Activated B cell treated with CpG ODN at 0.5 μM for 24 hours (primary cell): ENCODE data around the gene COG2. TPM values are rescaled to one million over a fixed set of nuclear protein-coding genes. Genes with fewer than 3 reads are reported as not detected.

Experiments used
- ATAC-seq: fragments of 200-7000 bp; cut with Tn5 transposase; one replicate; pipeline ENCODE4 v1.10.0; 2021; ENCODE audit warnings: low read depth, mild to moderate bottlenecking, moderate library complexity
- CTCF ChIA-PET: fragments of 350-600 bp; sonication (Branson Sonifier 250); formaldehyde crosslinking; loops from one replicate; lab custom pipeline; 2021; ENCODE audit warnings: antibody characterized with exemption; lab: Charles Lee
- POLR2A ChIA-PET: fragments of 350-600 bp; sonication (Branson Sonifier 250); formaldehyde crosslinking; loops from one replicate; lab custom pipeline; 2021; ENCODE audit warnings: antibody characterized with exemption; lab: Charles Lee
- DNase-seq: peaks from one replicate; pipeline ENCODE4 v3.0.0; 2022
- H3K27ac Mint-ChIP-seq: one replicate; pipeline ENCODE4 v1.8.0; 2020; ENCODE audit warnings: mixed read lengths
- H3K27me3 Mint-ChIP-seq: one replicate; pipeline ENCODE4 v1.8.0; 2021; ENCODE audit warnings: mixed read lengths
- H3K36me3 Mint-ChIP-seq: one replicate; pipeline ENCODE4 v1.8.0; 2021; ENCODE audit warnings: low read depth, mixed read lengths
- H3K4me1 Mint-ChIP-seq: one replicate; pipeline ENCODE4 v1.8.0; 2021; ENCODE audit warnings: mixed read lengths
- H3K4me3 Mint-ChIP-seq: one replicate; pipeline ENCODE4 v1.8.0; 2020; ENCODE audit warnings: mild to moderate bottlenecking, mixed read lengths
- H3K9me3 Mint-ChIP-seq: one replicate; pipeline ENCODE4 v1.8.0; 2020; ENCODE audit warnings: mixed read lengths
- CTCF ChIP-seq: fragments of 200-600 bp; IDR thresholded peaks from one replicate; pipeline ENCODE4 v1.8.0; 2022; ENCODE audit warnings: antibody characterized with exemption, mild to moderate bottlenecking
- intact Hi-C: fragments of 100-400 bp; cut with micrococcal nuclease; formaldehyde crosslinking; loops from one replicate; pipeline ENCODE4 v1.15.1; 2024
- total RNA-seq: library from RNA; stranded (reverse); gene quantifications from 2 replicates; pipeline ENCODE4 v1.2.3, GENCODE V29; 2022

COG2 gene
- total RNA-seq, 1 donor from 2014 or later, result 39.0 TPM

GRCh38 chr1:230611128-230611877, 31.0 kb upstream of the COG2 start:
- Mint-ChIP-seq H3K4me1 (no peaks in the 10 kb centered on the region), H3K36me3 (no peaks in the 10 kb centered on the region), H3K4me3 (no peak overlapping the region), H3K9me3 (no peaks in the 10 kb centered on the region), H3K27me3 (peaks cover 6% of the 10 kb centered on the region), H3K27ac (no peak overlapping the region)
- TF ChIP-seq CTCF, result no peak
- CTCF ChIA-PET, result no interaction called here
- POLR2A ChIA-PET, result no interaction called here
- intact Hi-C loops, result no loop called here
- ATAC-seq, result no peak
- DNase-seq, result no peak

- no peak overlapping the region for H3K27ac Mint-ChIP-seq
- DNase-seq, result no peak
- ChIA-PET CTCF (no interaction called here), POLR2A (no interaction called here)
- no peak overlapping the region for H3K4me3 Mint-ChIP-seq
- no peaks in the 10 kb centered on the region for H3K4me1 Mint-ChIP-seq
- no peak for TF ChIP-seq CTCF
- H3K27me3 Mint-ChIP-seq, result peaks cover 10% of the 10 kb centered on the region
- no peaks in the 10 kb centered on the region for H3K36me3 Mint-ChIP-seq
- H3K9me3 Mint-ChIP-seq, result no peaks in the 10 kb centered on the region
- intact Hi-C loops, result no loop called here
- no peak for ATAC-seq
These were observed 30.4 kb upstream of the COG2 start for GRCh38 chr1:230611878-230612235.

- ATAC-seq (no peak), DNase-seq (no peak)
- ChIA-PET POLR2A (no interaction called here), CTCF (no interaction called here)
- Mint-ChIP-seq H3K27ac (no peak overlapping the region), H3K9me3 (no peaks in the 10 kb centered on the region), H3K4me1 (no peaks in the 10 kb centered on the region), H3K27me3 (peaks cover 15% of the 10 kb centered on the region), H3K4me3 (no peak overlapping the region), H3K36me3 (no peaks in the 10 kb centered on the region)
- intact Hi-C loops, result no loop called here
- TF ChIP-seq CTCF, result no peak
These were observed 29.6 kb upstream of the COG2 start for GRCh38 chr1:230612651-230613050.

- no peak for ATAC-seq
- DNase-seq, result no peak
- Mint-ChIP-seq H3K36me3 (no peaks in the 10 kb centered on the region), H3K4me3 (no peak overlapping the region), H3K9me3 (no peaks in the 10 kb centered on the region), H3K27me3 (peaks cover 24% of the 10 kb centered on the region), H3K27ac (no peak overlapping the region), H3K4me1 (no peaks in the 10 kb centered on the region)
- intact Hi-C loops, result no loop called here
- POLR2A ChIA-PET, result no interaction called here
- CTCF ChIA-PET, result no interaction called here
- TF ChIP-seq CTCF, result no peak
These were observed 28.2 kb upstream of the COG2 start for GRCh38 chr1:230614121-230614520.

DNA sequence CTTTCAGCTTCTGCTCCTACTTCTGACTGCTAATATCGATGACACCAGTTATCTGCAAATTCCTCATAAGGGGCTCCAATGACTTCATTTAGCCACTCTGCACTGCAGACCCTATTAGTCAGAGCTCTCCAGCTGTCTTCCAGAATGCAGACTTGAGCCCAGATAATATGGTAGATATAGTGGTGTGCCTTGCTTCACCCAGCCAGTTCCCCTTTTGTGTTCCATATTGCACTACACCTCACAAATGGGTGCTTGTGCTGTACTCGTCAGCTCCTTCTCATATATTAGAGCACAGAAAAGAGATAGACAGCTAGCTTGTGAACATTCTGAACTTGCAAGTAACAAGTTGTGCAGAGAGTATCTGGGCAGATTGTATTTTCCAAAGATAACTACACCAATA, 23.7 kb upstream of the COG2 start:
- H3K27me3 Mint-ChIP-seq, result peaks cover 35% of the 10 kb centered on the region
- no peak for DNase-seq
- no peak for TF ChIP-seq CTCF
- POLR2A ChIA-PET, result no interaction called here
- H3K4me3 Mint-ChIP-seq, result no peak overlapping the region
- H3K27ac Mint-ChIP-seq, result no peak overlapping the region
- H3K4me1 Mint-ChIP-seq, result no peaks in the 10 kb centered on the region
- CTCF ChIA-PET, result no interaction called here
- intact Hi-C loops, result no loop called here
- no peaks in the 10 kb centered on the region for H3K9me3 Mint-ChIP-seq
- no peaks in the 10 kb centered on the region for H3K36me3 Mint-ChIP-seq
- no peak for ATAC-seq
